Esophagus muscularis mucosa (tissue), 4 donors: ENCODE measurements around the gene KCNB1. TPM values are rescaled to one million over a fixed set of nuclear protein-coding genes. Genes with fewer than 3 reads are reported as not detected.

ENCODE experiments used
- DNase-seq: peaks from one replicate; pipeline ENCODE4 v3.0.0-alpha.2; 2017; ENCODE audit errors: extremely low spot score
- H3K27ac ChIP-seq, 4 donors: fragments of 200-600 bp; sonication (generic); replicated peaks in 1 of 4; 1 replicate in 3 of 4; 2 replicates in 1 of 4; pipeline ENCODE4 v1.5.1; 2016 to 2019; ENCODE audit warnings: mild to moderate bottlenecking in 1 of 4
- H3K27me3 ChIP-seq, 4 donors: fragments of 200-600 bp; sonication (generic); one replicate each; pipeline versions ENCODE4 v1.5.1 to v1.6.0; 2016 to 2019
- H3K36me3 ChIP-seq, 4 donors: fragments of 200-600 bp; sonication (generic); one replicate each; pipeline ENCODE4 v1.5.1; 2016 to 2019
- H3K4me1 ChIP-seq, 4 donors: fragments of 200-600 bp; sonication (generic); one replicate each; pipeline ENCODE4 v1.5.1; 2016 to 2019
- H3K4me3 ChIP-seq, 4 donors: fragments of 200-600 bp; sonication (generic); 1 replicate in 2 of 4; 2 replicates in 2 of 4; pipeline ENCODE4 v1.5.1; 2016 to 2019; ENCODE audit warnings: mild to moderate bottlenecking in 4 of 4, moderate library complexity in 1 of 4
- H3K9me3 ChIP-seq, 4 donors: fragments of 200-600 bp; sonication (generic); 1 replicate in 3 of 4; 2 replicates in 1 of 4; pipeline ENCODE4 v1.5.1; 2016 to 2019
- CTCF ChIP-seq, 3 experiments: fragments of 200-600 bp in 2 of 3; fragments of 450-650 bp in 1 of 3; sonication (generic) in 2 of 3; IDR thresholded peaks; one replicate each; pipeline ENCODE4 v1.5.1; 2017 to 2019; ENCODE audit warnings: antibody characterized with exemption in 3 of 3, mild to moderate bottlenecking in 2 of 3, moderate library complexity in 1 of 3
- EP300 ChIP-seq: sonication (generic); formaldehyde crosslinking; IDR thresholded peaks from one replicate; pipeline ENCODE4 v1.6.1; 2017; ENCODE audit warnings: antibody characterized with exemption
- POLR2A ChIP-seq: fragments of 450-650 bp; IDR thresholded peaks from one replicate; pipeline ENCODE4 v1.6.1; 2017; ENCODE audit warnings: antibody characterized with exemption, moderate library complexity, mild to moderate bottlenecking, low read depth
- POLR2AphosphoS5 ChIP-seq, 2 donors: sonication (generic); formaldehyde crosslinking; IDR thresholded peaks; one replicate each; pipeline ENCODE4 v1.6.1; 2017; ENCODE audit warnings: antibody characterized with exemption in 2 of 2
- WGBS: methylation state at CpG from one replicate; pipeline ENCODE4 v1.1.5; 2018; 5-methylcytosine and 5-hydroxymethylcytosine counted together
- intact Hi-C: fragments of 100-400 bp; cut with DNase I; formaldehyde crosslinking; loops from one replicate; pipeline ENCODE4 v1.15.1; 2023
- total RNA-seq, 4 donors: library from RNA; depleted of rRNA; stranded (reverse); fragments of >200 nt; gene quantifications; one replicate each; pipeline versions ENCODE4 v1.1.0 to v1.2.1, GENCODE V29; 2016

Gene KCNB1
- total RNA-seq, 4 donors from 2014 or later: 32.3 to 55.5 (median 51.9) TPM

- intact Hi-C loops: no loop called here
- Histone ChIP-seq H3K36me3 (peaks cover 0 to 39% (median 7%) of the 10 kb centered on the region in 4 donors), H3K4me3 (no peak overlapping the region), H3K9me3 (no peaks in the 10 kb centered on the region), H3K27ac (no peak overlapping the region), H3K27me3 (no peaks in the 10 kb centered on the region), H3K4me1 (peaks cover 0 to 84% (median 78%) of the 10 kb centered on the region in 4 donors)
- DNase-seq: no peak
- 85% methylated on average over 5 of the region's 5 CpGs for WGBS
- TF ChIP-seq EP300 (no peak), CTCF (IDR thresholded peaks at IDR 0.05) (no peak), POLR2AphosphoS5 (IDR thresholded peaks at IDR 0.05) (no peak), POLR2A (no peak)
Measured at GRCh38 chr20:49471397-49471796, 11.1 kb downstream of the KCNB1 start.

- TF ChIP-seq POLR2AphosphoS5 (IDR thresholded peaks at IDR 0.05): no peak
- TF ChIP-seq EP300: no peak
- no peak for TF ChIP-seq CTCF (IDR thresholded peaks at IDR 0.05)
- no peak for TF ChIP-seq POLR2A
- H3K9me3 ChIP-seq: no peaks in the 10 kb centered on the region
- H3K4me3 ChIP-seq: no peak overlapping the region
- H3K27ac ChIP-seq: no peak overlapping the region
- H3K4me1 ChIP-seq: peaks cover 0 to 84% (median 80%) of the 10 kb centered on the region in 4 donors
- intact Hi-C loops: no loop called here
- no peak for DNase-seq
- 84% methylated on average over 6 of the region's 6 CpGs for WGBS
- H3K27me3 ChIP-seq: no peaks in the 10 kb centered on the region
- H3K36me3 ChIP-seq: peaks cover 0 to 35% (median 6%) of the 10 kb centered on the region in 4 donors
Measured at GRCh38 chr20:49470922-49471321, 11.5 kb downstream of the KCNB1 start.

GRCh38 chr20:49469060-49469459 is 13.4 kb downstream of the KCNB1 start:
- no peak overlapping the region for H3K4me3 ChIP-seq
- no peaks in the 10 kb centered on the region for H3K9me3 ChIP-seq
- intact Hi-C loops: no loop called here
- TF ChIP-seq POLR2AphosphoS5 (IDR thresholded peaks at IDR 0.05) (no peak), EP300 (no peak), POLR2A (no peak), CTCF (IDR thresholded peaks at IDR 0.05) (no peak)
- DNase-seq: no peak
- H3K27me3 ChIP-seq: no peaks in the 10 kb centered on the region
- H3K4me1 ChIP-seq: peaks cover 0 to 76% (median 73%) of the 10 kb centered on the region in 4 donors
- peaks cover 0 to 23% (median 6%) of the 10 kb centered on the region in 4 donors for H3K36me3 ChIP-seq
- WGBS: 75% methylated on average over 6 of the region's 6 CpGs
- no peak overlapping the region for H3K27ac ChIP-seq

- Histone ChIP-seq H3K27me3 (no peaks in the 10 kb centered on the region), H3K36me3 (peaks cover 0 to 19% (median 6%) of the 10 kb centered on the region in 4 donors), H3K9me3 (no peaks in the 10 kb centered on the region), H3K4me3 (no peak overlapping the region), H3K4me1 (peaks cover 0 to 71% (median 67%) of the 10 kb centered on the region in 4 donors), H3K27ac (no peak overlapping the region)
- DNase-seq: no peak
- intact Hi-C loops: no loop called here
- TF ChIP-seq EP300 (no peak), CTCF (IDR thresholded peaks at IDR 0.05) (no peak), POLR2AphosphoS5 (IDR thresholded peaks at IDR 0.05) (no peak), POLR2A (no peak)
- WGBS: 83% methylated on average over 7 of the region's 7 CpGs
Measured at GRCh38 chr20:49468412-49468811, 14.1 kb downstream of the KCNB1 start.
